ENCODE data around the gene CDC73.
"Not testable (repeated sequence)": the region's sequence is repeated elsewhere in the genome, so short reads cannot be mapped to it uniquely, and the experiment has no call there.

The CDC73 gene

GRCh38 chr1:193108471-193108870 is 13.4 kb upstream of the CDC73 start:
- H3K27me3 Mint-ChIP-seq, result no peaks in the 10 kb centered on the region
- no peak for ATAC-seq
- no peak overlapping the region for H3K4me3 Mint-ChIP-seq
- no peaks in the 10 kb centered on the region for H3K9me3 Mint-ChIP-seq
- H3K4me1 Mint-ChIP-seq, result peaks cover 14% of the 10 kb centered on the region
- H3K27ac Mint-ChIP-seq, result peak overlapping the region; percentile 7
- no peaks in the 10 kb centered on the region for H3K36me3 Mint-ChIP-seq

GRCh38 chr1:193109619-193110018 is 12.2 kb upstream of the CDC73 start:
- ATAC-seq, result no peak

GRCh38 chr1:193110246-193110645 is 11.6 kb upstream of the CDC73 start:
- Mint-ChIP-seq H3K4me1 (peaks cover 6% of the 10 kb centered on the region), H3K27ac (peak overlapping the region; percentile 19), H3K27me3 (no peaks in the 10 kb centered on the region), H3K4me3 (no peak overlapping the region), H3K36me3 (no peaks in the 10 kb centered on the region), H3K9me3 (no peaks in the 10 kb centered on the region)
- ATAC-seq, result no peak

More at GRCh38 chr1:193109619-193110018, 12.2 kb upstream of the CDC73 start:
- no peak overlapping the region for H3K27ac Mint-ChIP-seq
- no peaks in the 10 kb centered on the region for H3K27me3 Mint-ChIP-seq
- H3K36me3 Mint-ChIP-seq, result no peaks in the 10 kb centered on the region
- no peaks in the 10 kb centered on the region for H3K9me3 Mint-ChIP-seq
- H3K4me1 Mint-ChIP-seq, result peaks cover 6% of the 10 kb centered on the region
- H3K4me3 Mint-ChIP-seq, result no peak overlapping the region

GRCh38 chr1:193110864-193111263 is 11.0 kb upstream of the CDC73 start:
- ATAC-seq, result no peak
- H3K4me1 Mint-ChIP-seq, result peaks cover under 1% of the 10 kb centered on the region
- H3K27me3 Mint-ChIP-seq, result no peaks in the 10 kb centered on the region
- H3K9me3 Mint-ChIP-seq, result no peaks in the 10 kb centered on the region
- no peak overlapping the region for H3K4me3 Mint-ChIP-seq
- no peak overlapping the region for H3K27ac Mint-ChIP-seq
- H3K36me3 Mint-ChIP-seq, result no peaks in the 10 kb centered on the region

GRCh38 chr1:193111641-193112090 is 10.2 kb upstream of the CDC73 start:
- no peaks in the 10 kb centered on the region for H3K4me1 Mint-ChIP-seq
- H3K4me3 Mint-ChIP-seq, result no peak overlapping the region
- no peaks in the 10 kb centered on the region for H3K36me3 Mint-ChIP-seq
- H3K27ac Mint-ChIP-seq, result no peak overlapping the region
- H3K9me3 Mint-ChIP-seq, result no peaks in the 10 kb centered on the region
- ATAC-seq, result no peak
- H3K27me3 Mint-ChIP-seq, result no peaks in the 10 kb centered on the region

DNA sequence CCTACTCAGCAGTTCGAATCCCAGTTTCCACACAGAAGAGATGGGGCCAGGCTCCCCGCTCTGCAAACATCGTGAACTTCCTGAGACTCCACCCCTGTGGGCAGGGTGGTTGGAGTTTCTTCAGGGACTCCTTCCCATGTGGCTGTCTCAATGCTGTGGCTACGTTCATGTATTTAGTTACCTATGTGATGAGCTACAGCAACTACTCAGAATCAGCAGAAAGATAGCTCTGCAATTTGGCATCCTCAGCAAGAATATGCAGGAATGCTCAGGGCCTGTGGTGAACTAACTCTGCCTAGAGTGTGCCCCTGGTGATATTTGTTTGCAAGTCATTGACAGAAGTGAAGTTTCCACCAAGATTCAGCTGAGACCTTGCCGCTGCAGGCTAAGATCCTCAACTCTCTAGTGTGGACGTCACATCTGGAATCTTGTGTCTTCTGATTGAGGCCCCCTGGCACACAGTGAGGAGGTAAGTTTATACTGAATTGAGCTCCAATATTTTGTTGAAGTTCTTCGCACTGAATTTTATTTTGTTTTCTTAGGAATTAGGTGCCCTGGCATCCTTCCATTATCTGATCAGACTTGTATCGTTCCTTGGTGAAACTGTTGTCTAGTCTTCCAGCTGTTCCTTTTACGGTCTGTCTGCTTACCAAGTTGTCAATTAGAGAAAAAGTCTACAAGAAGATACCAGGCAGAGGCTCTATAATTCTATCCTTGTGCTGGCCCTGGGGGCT is 8.4 kb upstream of the CDC73 start:
- Mint-ChIP-seq H3K27me3 (no peaks in the 10 kb centered on the region), H3K36me3 (no peaks in the 10 kb centered on the region), H3K4me1 (peaks cover under 1% of the 10 kb centered on the region), H3K9me3 (no peaks in the 10 kb centered on the region), H3K4me3 (no peak overlapping the region), H3K27ac (no peak overlapping the region)
- no peak for ATAC-seq

- Mint-ChIP-seq H3K36me3 (no peaks in the 10 kb centered on the region), H3K4me1 (peaks cover 6% of the 10 kb centered on the region), H3K9me3 (no peaks in the 10 kb centered on the region), H3K4me3 (no peak overlapping the region), H3K27ac (no peak overlapping the region), H3K27me3 (no peaks in the 10 kb centered on the region)
- ATAC-seq, result no peak
Observed at GRCh38 chr1:193113992-193114332, 7.9 kb upstream of the CDC73 start.

DNA sequence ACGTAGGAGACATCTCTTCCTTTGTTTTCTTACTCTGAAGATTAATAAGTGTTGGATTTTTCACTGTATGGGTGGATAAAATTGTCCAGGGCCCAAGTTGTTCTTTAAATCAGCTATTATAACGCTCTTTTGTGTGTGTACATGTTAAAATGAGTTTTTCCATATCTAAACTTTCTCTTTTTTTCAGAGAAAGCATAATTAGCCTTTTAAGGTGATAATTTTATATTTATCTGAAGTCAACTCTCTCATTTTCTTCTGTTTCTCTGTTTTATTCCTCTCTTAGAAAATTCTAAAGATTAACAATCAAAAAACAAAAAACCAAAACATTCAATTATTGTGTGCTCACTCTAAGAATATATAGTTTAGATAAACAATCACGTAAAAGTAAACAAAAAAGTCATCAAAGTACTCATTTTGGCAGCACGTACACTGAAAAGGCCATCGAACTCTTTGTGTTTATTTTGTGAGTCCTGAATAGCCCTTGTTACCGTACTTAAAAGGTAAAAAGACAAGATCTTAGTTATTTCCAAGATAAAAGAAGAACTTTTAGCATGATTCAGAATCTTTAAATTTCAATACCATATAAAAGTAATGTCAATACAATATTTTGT is 7.2 kb upstream of the CDC73 start:
- H3K36me3 Mint-ChIP-seq, result no peaks in the 10 kb centered on the region
- no peak for ATAC-seq
- H3K27ac Mint-ChIP-seq, result no peak overlapping the region
- no peak overlapping the region for H3K4me3 Mint-ChIP-seq
- H3K4me1 Mint-ChIP-seq, result peaks cover 12% of the 10 kb centered on the region
- no peaks in the 10 kb centered on the region for H3K27me3 Mint-ChIP-seq
- no peaks in the 10 kb centered on the region for H3K9me3 Mint-ChIP-seq

- Mint-ChIP-seq H3K36me3 (no peaks in the 10 kb centered on the region), H3K4me1 (peaks cover 13% of the 10 kb centered on the region), H3K9me3 (no peaks in the 10 kb centered on the region), H3K4me3 (no peak overlapping the region), H3K27me3 (no peaks in the 10 kb centered on the region), H3K27ac (no peak overlapping the region)
- ATAC-seq, result no peak
Observed at GRCh38 chr1:193115629-193116227, 6.1 kb upstream of the CDC73 start.

GRCh38 chr1:193117167-193117566 is 4.7 kb upstream of the CDC73 start:
- not testable (repeated sequence) for H3K4me3 Mint-ChIP-seq, H3K9me3 Mint-ChIP-seq, H3K36me3 Mint-ChIP-seq, ATAC-seq, H3K27me3 Mint-ChIP-seq, H3K27ac Mint-ChIP-seq
- H3K4me1 Mint-ChIP-seq, result peaks cover 13% of the 10 kb centered on the region

DNA sequence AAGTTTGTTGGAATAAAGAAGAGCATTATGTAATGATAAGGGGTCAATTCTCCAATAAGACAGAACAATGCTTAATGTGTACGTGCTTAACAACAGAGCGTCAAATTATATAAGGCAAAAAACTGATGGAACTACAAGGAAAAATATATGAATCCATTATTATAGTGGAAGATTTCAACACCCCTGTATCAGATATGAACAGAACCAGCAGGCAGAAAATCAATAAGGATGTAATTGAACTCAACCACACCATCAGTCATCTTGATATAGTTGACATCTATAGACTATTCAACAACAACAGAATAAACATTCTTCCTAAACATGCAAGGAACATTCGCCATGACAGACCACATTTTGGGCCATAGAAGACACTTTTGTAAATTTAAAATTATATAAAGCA is 3.6 kb upstream of the CDC73 start:
- ATAC-seq, result no peak
- H3K36me3 Mint-ChIP-seq, result no peaks in the 10 kb centered on the region
- H3K27ac Mint-ChIP-seq, result peak overlapping the region; percentile 51
- H3K9me3 Mint-ChIP-seq, result no peaks in the 10 kb centered on the region
- no peaks in the 10 kb centered on the region for H3K27me3 Mint-ChIP-seq
- no peak overlapping the region for H3K4me3 Mint-ChIP-seq
- H3K4me1 Mint-ChIP-seq, result peaks cover 22% of the 10 kb centered on the region

DNA sequence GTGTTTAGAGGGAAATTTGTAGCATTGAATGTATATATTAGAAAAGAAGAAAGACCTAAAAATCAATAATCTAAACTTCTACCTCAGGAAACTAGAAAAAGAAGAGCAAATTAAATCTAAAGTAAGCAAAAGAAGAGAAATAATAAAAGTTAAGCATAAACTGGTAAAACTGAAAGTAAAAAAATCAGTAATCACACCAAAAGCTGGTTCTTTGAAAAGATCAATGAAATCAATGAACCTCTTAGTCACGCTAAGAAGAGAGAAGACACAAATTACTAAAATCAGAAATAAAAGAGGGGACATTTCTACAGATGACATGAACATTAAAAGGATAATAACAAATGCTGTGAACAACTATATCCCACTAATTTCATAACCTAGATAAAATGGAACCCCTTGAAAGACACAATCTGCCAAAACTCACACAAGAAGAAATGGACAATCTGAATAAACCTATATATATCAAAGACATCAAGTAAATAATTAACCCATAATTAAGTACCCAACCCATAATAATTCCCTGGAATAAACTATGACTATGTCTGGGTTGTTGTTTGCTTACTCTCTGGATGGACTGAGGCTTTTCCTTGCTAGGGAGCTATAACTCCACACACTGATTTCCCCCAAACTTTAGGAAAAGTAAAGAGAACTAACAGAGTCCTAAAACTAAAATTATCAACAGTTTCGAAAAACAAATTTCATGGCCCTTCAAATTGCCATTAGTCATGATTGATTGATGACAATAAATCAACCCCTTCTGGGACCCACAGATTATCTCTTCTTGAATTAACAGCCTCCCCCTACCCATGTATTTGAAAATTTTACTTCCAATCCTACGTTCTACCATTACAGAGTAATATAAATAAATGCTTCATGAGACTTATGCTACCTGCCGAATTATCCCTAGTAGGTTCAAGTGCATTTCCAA is 2.8 kb upstream of the CDC73 start:
- H3K4me1 Mint-ChIP-seq, result peaks cover 30% of the 10 kb centered on the region
- H3K4me3 Mint-ChIP-seq, result no peak overlapping the region
- no peaks in the 10 kb centered on the region for H3K27me3 Mint-ChIP-seq
- peak overlapping the region; percentile 51 for H3K27ac Mint-ChIP-seq
- no peaks in the 10 kb centered on the region for H3K36me3 Mint-ChIP-seq
- no peak for ATAC-seq
- H3K9me3 Mint-ChIP-seq, result no peaks in the 10 kb centered on the region

- ATAC-seq, result no peak
- peaks cover 41% of the 10 kb centered on the region for H3K4me1 Mint-ChIP-seq
- peak overlapping the region; percentile 91 for H3K27ac Mint-ChIP-seq
- H3K27me3 Mint-ChIP-seq, result no peaks in the 10 kb centered on the region
- peak overlapping the region; percentile 86 for H3K4me3 Mint-ChIP-seq
- peaks cover 6% of the 10 kb centered on the region for H3K36me3 Mint-ChIP-seq
- no peaks in the 10 kb centered on the region for H3K9me3 Mint-ChIP-seq
Observed at GRCh38 chr1:193120604-193121166, 1.1 kb upstream of the CDC73 start.

DNA sequence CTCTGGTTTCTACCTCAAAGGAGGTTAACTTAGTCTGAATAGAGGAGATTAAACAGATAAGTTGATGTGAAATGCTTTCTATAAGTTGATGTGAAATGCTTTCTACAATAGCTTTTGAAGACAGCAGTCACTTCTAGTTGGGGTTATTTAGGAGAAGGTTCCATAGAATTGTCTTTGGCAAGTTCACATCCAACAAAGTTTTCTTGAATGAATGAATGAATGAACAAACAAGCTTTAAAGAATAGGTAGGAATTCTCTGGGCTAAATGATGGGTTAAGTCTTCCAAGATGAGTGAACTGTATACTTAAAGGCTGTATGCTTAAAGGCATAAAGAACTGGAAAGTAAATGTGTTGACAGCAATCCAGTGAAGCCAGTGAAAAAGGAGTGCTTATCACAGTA is 1.9 kb downstream of the CDC73 start:
- no peaks in the 10 kb centered on the region for H3K9me3 Mint-ChIP-seq
- H3K36me3 Mint-ChIP-seq, result peaks cover 16% of the 10 kb centered on the region
- ATAC-seq, result no peak
- H3K4me1 Mint-ChIP-seq, result peaks cover 40% of the 10 kb centered on the region
- no peaks in the 10 kb centered on the region for H3K27me3 Mint-ChIP-seq
- peak overlapping the region; percentile 86 for H3K4me3 Mint-ChIP-seq
- peak overlapping the region; percentile 91 for H3K27ac Mint-ChIP-seq

GRCh38 chr1:193125369-193125768 is 3.5 kb downstream of the CDC73 start:
- H3K4me1 Mint-ChIP-seq, result peaks cover 33% of the 10 kb centered on the region
- no peak for ATAC-seq
- no peak overlapping the region for H3K4me3 Mint-ChIP-seq

More at GRCh38 chr1:193125369-193125768, 3.5 kb downstream of the CDC73 start:
- H3K27me3 Mint-ChIP-seq, result no peaks in the 10 kb centered on the region
- no peak overlapping the region for H3K27ac Mint-ChIP-seq
- H3K36me3 Mint-ChIP-seq, result peaks cover 19% of the 10 kb centered on the region
- no peaks in the 10 kb centered on the region for H3K9me3 Mint-ChIP-seq
